ENCODE measurements around the gene BPIFB6. TPM values are rescaled to one million over a fixed set of nuclear protein-coding genes. Genes with fewer than 3 reads are reported as not detected.
A peak's percentile ranks its signal among the peaks of the same experiment; 100 is the strongest.

The BPIFB6 gene, protein sequence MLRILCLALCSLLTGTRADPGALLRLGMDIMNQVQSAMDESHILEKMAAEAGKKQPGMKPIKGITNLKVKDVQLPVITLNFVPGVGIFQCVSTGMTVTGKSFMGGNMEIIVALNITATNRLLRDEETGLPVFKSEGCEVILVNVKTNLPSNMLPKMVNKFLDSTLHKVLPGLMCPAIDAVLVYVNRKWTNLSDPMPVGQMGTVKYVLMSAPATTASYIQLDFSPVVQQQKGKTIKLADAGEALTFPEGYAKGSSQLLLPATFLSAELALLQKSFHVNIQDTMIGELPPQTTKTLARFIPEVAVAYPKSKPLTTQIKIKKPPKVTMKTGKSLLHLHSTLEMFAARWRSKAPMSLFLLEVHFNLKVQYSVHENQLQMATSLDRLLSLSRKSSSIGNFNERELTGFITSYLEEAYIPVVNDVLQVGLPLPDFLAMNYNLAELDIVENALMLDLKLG
- total RNA-seq (2014; rRNA removed; shearing (Covaris generic)) = not detected in 2 replicates

DNA sequence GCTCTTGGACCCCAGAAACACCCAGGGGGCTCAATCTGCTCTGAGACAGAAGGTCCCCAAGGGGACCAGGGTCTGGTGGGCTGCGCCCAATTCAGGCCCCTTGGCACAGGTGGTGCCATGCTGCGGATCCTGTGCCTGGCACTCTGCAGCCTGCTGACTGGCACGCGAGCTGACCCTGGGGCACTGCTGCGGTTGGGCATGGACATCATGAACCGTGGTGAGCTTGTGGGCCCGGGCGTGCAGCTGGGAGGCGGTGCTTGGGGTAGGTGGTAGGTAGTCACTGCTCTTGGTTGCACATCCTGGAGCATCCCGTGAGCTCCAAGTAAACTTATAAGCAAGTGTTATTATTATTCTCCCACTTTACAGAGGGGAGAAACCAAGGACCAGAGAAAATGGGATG lies at the start of gene BPIFB6:
TSS of gene BPIFB6 (plus strand) at position 118 of the 400 bp plus-strand sequence. CDS start at position 118, 0 bp downstream.
- peaks cover 6% of the 10 kb centered on the region for H3K27me3 ChIP-seq
- H3K27ac ChIP-seq = no peak within 1 kb of the TSS
- DNase-seq = no peak
- H3K36me3 ChIP-seq = no peaks in the 10 kb centered on the region
- peaks cover 4% of the 10 kb centered on the region; the same call in 1 of the 2 replicates for H3K4me1 ChIP-seq
- no peak within 1 kb of the TSS for H3K4me3 ChIP-seq
- H3K9me3 ChIP-seq (replicated peaks) = no peaks in the 10 kb centered on the region

- no peaks in the 10 kb centered on the region; the same call in 1 of the 2 replicates for H3K9me3 ChIP-seq (replicated peaks)
- H3K4me3 ChIP-seq = no peak overlapping the region
- no peaks in the 10 kb centered on the region for H3K36me3 ChIP-seq
- DNase-seq = peak; percentile 95 to 96
- H3K27me3 ChIP-seq = no peaks in the 10 kb centered on the region
- H3K4me1 ChIP-seq = peaks cover 54% of the 10 kb centered on the region
- peak overlapping the region; percentile 27; the same call in 1 of the 2 replicates for H3K27ac ChIP-seq
Observed at GRCh38 chr20:32982617-32983458, 48.6 kb upstream of the BPIFB6 start.

DNA sequence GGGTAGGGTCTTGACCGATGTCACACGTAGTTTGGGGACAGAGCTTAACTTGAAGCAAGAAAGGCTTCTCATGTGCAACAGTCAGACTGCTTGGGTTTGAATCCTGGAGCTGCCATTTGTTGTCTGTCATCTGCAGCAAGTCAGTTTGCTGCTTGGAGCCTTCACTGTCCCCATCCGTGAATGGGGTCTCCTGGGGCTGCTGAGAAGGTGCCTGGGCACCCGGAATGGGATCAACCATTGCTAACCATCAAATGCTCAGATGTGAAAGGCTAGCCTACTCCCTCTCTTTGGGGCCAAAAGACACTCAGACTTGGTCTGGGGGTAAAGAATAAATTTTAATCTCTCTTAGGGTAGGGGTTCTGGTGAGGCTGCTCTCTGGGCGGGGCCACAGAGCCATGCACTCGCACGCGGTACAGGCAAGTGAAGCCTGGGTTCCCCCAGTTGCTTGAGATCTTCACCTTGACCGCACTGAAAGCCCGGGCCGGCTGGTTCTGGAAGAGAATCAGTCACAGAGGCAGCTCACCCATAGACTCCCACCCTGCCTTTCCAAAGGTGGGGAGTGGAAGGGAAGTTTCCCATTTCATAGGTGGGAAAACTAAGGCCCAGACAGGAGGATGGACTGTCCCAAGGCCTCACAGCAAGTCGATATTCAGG lies 47.9 kb upstream of the BPIFB6 start:
- H3K27ac ChIP-seq = no peak overlapping the region
- DNase-seq = no peak
- no peaks in the 10 kb centered on the region; the same call in 1 of the 2 replicates for H3K9me3 ChIP-seq (replicated peaks)
- peaks cover 46% of the 10 kb centered on the region for H3K4me1 ChIP-seq
- H3K36me3 ChIP-seq = no peaks in the 10 kb centered on the region
- no peak overlapping the region for H3K4me3 ChIP-seq
- no peaks in the 10 kb centered on the region for H3K27me3 ChIP-seq

DNA sequence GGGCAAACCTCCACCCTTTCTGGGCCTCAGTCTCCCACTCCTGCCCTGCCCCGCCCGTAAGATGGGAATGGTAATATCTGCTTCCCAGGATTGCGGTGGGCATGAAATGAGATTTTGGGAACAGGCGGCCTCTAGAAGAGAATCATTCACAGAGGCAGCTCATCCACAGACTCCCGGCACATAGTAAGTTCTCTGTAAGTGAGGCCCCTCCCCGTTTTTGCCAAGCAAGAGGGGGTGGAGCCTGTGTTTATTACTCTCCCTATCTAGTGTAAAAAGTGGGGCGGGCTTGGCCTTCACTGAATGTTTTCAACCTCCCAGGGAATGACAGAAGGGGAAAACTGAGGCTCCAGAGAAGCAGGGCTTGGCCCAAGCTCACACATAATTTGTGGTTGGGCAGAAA lies 47.3 kb upstream of the BPIFB6 start:
- Histone ChIP-seq H3K9me3 (replicated peaks) (no peaks in the 10 kb centered on the region; the same call in 1 of the 2 replicates), H3K4me1 (peaks cover 40% of the 10 kb centered on the region), H3K27ac (no peak overlapping the region), H3K27me3 (no peaks in the 10 kb centered on the region), H3K4me3 (no peak overlapping the region), H3K36me3 (no peaks in the 10 kb centered on the region)
- DNase-seq = peak; percentile 51 to 60

- no peak for DNase-seq
Observed at GRCh38 chr20:32984631-32985354, 46.7 kb upstream of the BPIFB6 start.

GRCh38 chr20:32985596-32985995 lies 45.9 kb upstream of the BPIFB6 start:
- Histone ChIP-seq H3K9me3 (replicated peaks) (no peaks in the 10 kb centered on the region; the same call in 1 of the 2 replicates), H3K4me3 (no peak overlapping the region), H3K27me3 (no peaks in the 10 kb centered on the region), H3K36me3 (no peaks in the 10 kb centered on the region), H3K27ac (no peak overlapping the region), H3K4me1 (peaks cover 28% of the 10 kb centered on the region)
- no peak for DNase-seq

More at GRCh38 chr20:32984631-32985354, 46.7 kb upstream of the BPIFB6 start:
- H3K27me3 ChIP-seq = no peaks in the 10 kb centered on the region
- H3K4me3 ChIP-seq = no peak overlapping the region
- no peak overlapping the region for H3K27ac ChIP-seq
- H3K36me3 ChIP-seq = no peaks in the 10 kb centered on the region
- H3K4me1 ChIP-seq = peaks cover 34% of the 10 kb centered on the region
- H3K9me3 ChIP-seq (replicated peaks) = no peaks in the 10 kb centered on the region; the same call in 1 of the 2 replicates

DNA sequence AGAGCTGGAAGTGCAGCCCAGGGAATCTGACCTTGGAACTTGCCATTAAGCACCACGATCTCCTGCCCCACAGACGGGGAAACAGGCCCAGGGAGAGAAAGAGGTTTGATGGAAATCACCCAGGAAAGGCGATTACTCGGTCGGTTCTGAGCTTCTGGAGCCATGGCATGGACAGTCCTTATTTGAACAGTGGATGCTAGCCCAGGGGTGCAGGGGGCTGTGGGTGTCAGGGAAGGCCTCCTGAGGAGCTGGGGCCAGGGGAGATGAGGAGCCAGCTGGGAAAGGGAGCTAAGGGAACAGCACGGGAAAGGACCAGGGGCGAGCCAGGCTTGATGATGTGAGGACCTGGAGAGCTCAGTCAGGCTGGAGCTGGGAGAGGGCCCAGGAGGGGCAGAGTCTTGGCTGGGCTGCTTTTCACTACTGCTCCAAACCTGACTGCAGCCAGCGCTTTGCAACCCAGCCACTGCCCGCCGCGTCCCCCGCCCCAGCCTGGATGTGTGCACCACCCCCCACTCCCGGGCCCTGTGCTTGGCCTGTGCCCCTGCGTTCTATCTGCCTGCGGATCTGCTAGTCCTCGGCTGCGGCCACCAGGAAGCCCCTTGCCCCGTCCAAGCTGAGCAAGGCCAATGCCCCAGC lies 45.0 kb upstream of the BPIFB6 start:
- Histone ChIP-seq H3K4me3 (no peak overlapping the region), H3K27ac (no peak overlapping the region), H3K4me1 (peaks cover 20% of the 10 kb centered on the region), H3K36me3 (no peaks in the 10 kb centered on the region), H3K9me3 (replicated peaks) (no peaks in the 10 kb centered on the region; the same call in 1 of the 2 replicates), H3K27me3 (no peaks in the 10 kb centered on the region)
- DNase-seq = no peak

- Histone ChIP-seq H3K4me1 (peaks cover 13% of the 10 kb centered on the region), H3K4me3 (no peak overlapping the region), H3K27me3 (no peaks in the 10 kb centered on the region), H3K36me3 (no peaks in the 10 kb centered on the region), H3K9me3 (replicated peaks) (no peaks in the 10 kb centered on the region), H3K27ac (no peak overlapping the region)
- no peak for DNase-seq
Observed at GRCh38 chr20:32987044-32987825, 44.2 kb upstream of the BPIFB6 start.

- no peaks in the 10 kb centered on the region for H3K9me3 ChIP-seq (replicated peaks)
Observed at GRCh38 chr20:32988008-32988407, 43.4 kb upstream of the BPIFB6 start.

GRCh38 chr20:32989507-32990283 lies 41.8 kb upstream of the BPIFB6 start:
- H3K27ac ChIP-seq = no peak overlapping the region
- no peaks in the 10 kb centered on the region for H3K9me3 ChIP-seq (replicated peaks)
- H3K4me3 ChIP-seq = no peak overlapping the region
- DNase-seq = no peak
- H3K4me1 ChIP-seq = no peaks in the 10 kb centered on the region
- no peaks in the 10 kb centered on the region for H3K36me3 ChIP-seq
- no peaks in the 10 kb centered on the region for H3K27me3 ChIP-seq

More at GRCh38 chr20:32988008-32988407, 43.4 kb upstream of the BPIFB6 start:
- Histone ChIP-seq H3K36me3 (no peaks in the 10 kb centered on the region), H3K4me3 (no peak overlapping the region), H3K27ac (no peak overlapping the region), H3K27me3 (no peaks in the 10 kb centered on the region), H3K4me1 (peaks cover 5% of the 10 kb centered on the region)
- DNase-seq = no peak

- Histone ChIP-seq H3K36me3 (no peaks in the 10 kb centered on the region), H3K27ac (no peak overlapping the region), H3K4me3 (no peak overlapping the region), H3K9me3 (replicated peaks) (peaks cover 6% of the 10 kb centered on the region; the same call in 1 of the 2 replicates), H3K4me1 (no peaks in the 10 kb centered on the region), H3K27me3 (no peaks in the 10 kb centered on the region)
- DNase-seq = no peak
Observed at GRCh38 chr20:32990426-32990825, 41.0 kb upstream of the BPIFB6 start.

GRCh38 chr20:32991383-32991782 lies 40.1 kb upstream of the BPIFB6 start:
- no peaks in the 10 kb centered on the region for H3K27me3 ChIP-seq
- H3K4me1 ChIP-seq = no peaks in the 10 kb centered on the region
- H3K9me3 ChIP-seq (replicated peaks) = peaks cover 6% of the 10 kb centered on the region; the same call in 1 of the 2 replicates
- H3K36me3 ChIP-seq = no peaks in the 10 kb centered on the region
- DNase-seq = no peak
- no peak overlapping the region for H3K27ac ChIP-seq
- no peak overlapping the region for H3K4me3 ChIP-seq

Data from SJCRH30 (cell line).